Measurements from ENCODE around the gene MOV10L1. TPM values are rescaled to one million over a fixed set of nuclear protein-coding genes. Genes with fewer than 3 reads are reported as not detected.

Gene MOV10L1
- polyA plus RNA-seq (2013, experiment 1 of 2) = 0.03 TPM
- polyA plus RNA-seq (2013, experiment 2 of 2) = 0.07 TPM

DNA sequence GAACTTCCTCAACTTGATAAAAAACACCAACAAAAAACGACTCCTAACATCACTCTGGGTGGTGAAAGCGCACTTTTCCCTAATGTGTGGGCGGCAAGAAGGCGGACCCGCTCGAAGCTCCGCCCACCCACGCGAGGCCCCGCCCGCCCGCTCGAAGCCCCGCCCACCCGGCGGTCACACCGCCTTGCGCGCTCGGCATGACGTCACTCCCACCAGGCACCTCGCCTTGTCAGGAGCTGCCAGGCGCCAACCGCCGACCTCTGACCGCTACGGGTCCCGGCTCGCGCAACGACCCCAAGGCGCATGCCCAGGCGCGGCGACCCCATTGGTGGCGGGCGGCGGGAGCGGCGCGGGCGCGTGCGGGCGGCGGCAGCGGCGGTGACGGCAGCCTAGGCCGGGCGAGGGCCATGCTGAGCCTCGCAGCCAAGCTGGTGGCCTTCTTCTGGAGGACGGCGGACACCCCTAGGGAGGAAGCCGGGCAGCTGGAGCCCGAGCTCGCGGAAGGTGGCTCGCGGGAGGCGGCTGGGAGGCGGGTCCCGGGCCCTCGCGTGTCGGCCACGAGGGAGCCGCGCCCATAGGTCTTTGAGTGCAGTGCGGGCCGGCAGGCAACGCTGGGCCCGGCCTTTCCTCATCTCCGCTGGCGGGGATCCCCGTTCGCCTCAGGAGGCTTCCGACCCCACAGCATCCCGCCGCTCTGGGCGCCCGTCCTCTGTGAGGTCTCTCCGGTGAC is at the start of gene MOV10L1:
Gene MOV10L1, plus strand, starts transcription at position 325 of the 730 bp plus-strand sequence. Its CDS starts 83 bp downstream, at position 408.
- H2AFZ ChIP-seq (ENCODE audit: low read length) = no peak within 1 kb of the TSS
- H3K9me3 ChIP-seq (replicated peaks in 1 of 2; ENCODE audit: control insufficient read depth in 2 of 2, insufficient read depth in 1 of 2, low read depth in 1 of 2, low read length in 2 of 2) = peaks cover 5 to 8% of the 10 kb centered on the region in 2 donors
- H3K36me3 ChIP-seq (replicated peaks in 1 of 2; ENCODE audit: control insufficient read depth in 2 of 2, insufficient read depth in 2 of 2, low read length in 2 of 2) = no peaks in the 10 kb centered on the region
- no peak within 1 kb of the TSS for H3K4ac ChIP-seq (ENCODE audit: low read length)
- no peak within 1 kb of the TSS for H3K27ac ChIP-seq (replicated peaks; ENCODE audit: low read length)
- H3K4me2 ChIP-seq (ENCODE audit: insufficient read depth, low read length, poor library complexity, severe bottlenecking) = no peak within 1 kb of the TSS
- H3K18ac ChIP-seq (ENCODE audit: low read length) = no peak within 1 kb of the TSS
- H2BK5ac ChIP-seq (ENCODE audit: low read length) = no peak within 1 kb of the TSS
- no peak within 1 kb of the TSS for H3K23ac ChIP-seq (ENCODE audit: low read depth, low read length, poor library complexity)
- H3K4me1 ChIP-seq (ENCODE audit: control insufficient read depth in 2 of 2, insufficient read depth in 1 of 2, low read depth in 1 of 2, low read length in 2 of 2) = peaks cover 0 to 8% of the 10 kb centered on the region in 2 donors
- DNase-seq (ENCODE audit: low spot score) = no peak
- no peak within 1 kb of the TSS for H2BK120ac ChIP-seq (ENCODE audit: low read depth, low read length)
- H2BK15ac ChIP-seq (ENCODE audit: low read length) = peak within 1 kb of the TSS; percentile 81
- H3K27me3 ChIP-seq (ENCODE audit: control insufficient read depth in 3 of 3, insufficient read depth in 3 of 3, low read depth in 1 of 3, low read length in 3 of 3) = no peaks in the 10 kb centered on the region
- no peak within 1 kb of the TSS for H4K91ac ChIP-seq (ENCODE audit: low read depth, low read length, poor library complexity)
- H3K9ac ChIP-seq (ENCODE audit: low read depth, low read length, poor library complexity) = peak within 1 kb of the TSS; percentile 16
- no peak within 1 kb of the TSS for H3K4me3 ChIP-seq (ENCODE audit: low read length in 2 of 2)
- no peak within 1 kb of the TSS for H4K8ac ChIP-seq (ENCODE audit: low read depth, low read length)
- no CpG with 5 or more reads among the region's 83 CpGs for WGBS, 2 donors (ENCODE audit: extremely low coverage in 2 of 2, insufficient read length in 2 of 2, insufficient replicate concordance in 1 of 2)
- no peak within 1 kb of the TSS for H2BK12ac ChIP-seq (ENCODE audit: low read length)
- no peaks in the 10 kb centered on the region for H3K79me1 ChIP-seq (ENCODE audit: low read depth, low read length)
- no peak within 1 kb of the TSS for H3K14ac ChIP-seq (ENCODE audit: low read length)
- peak within 1 kb of the TSS; percentile 29 for H2AK5ac ChIP-seq (ENCODE audit: low read depth, low read length)

DNA sequence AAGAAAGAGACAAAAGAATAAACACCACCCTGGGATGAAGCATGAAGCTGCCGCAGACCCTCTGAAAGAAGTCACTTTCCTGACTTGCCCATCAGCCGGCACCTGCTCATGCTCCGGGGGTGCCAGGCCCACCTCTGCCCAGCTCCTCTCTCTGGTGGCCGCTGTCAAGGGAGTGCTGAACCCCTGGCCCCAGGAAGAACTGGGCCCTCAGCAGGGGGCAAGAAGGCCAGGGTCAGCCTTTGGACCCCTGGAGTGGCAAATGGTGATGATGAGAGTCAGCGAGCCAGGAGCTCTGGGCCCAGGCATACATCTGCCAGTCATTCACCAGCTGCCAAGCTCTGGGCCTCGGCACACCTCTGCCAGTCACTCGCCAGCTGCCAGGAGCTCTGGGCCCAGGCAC is 49.1 kb upstream of the MOV10L1 start:
- Histone ChIP-seq H4K91ac (ENCODE audit: low read depth, low read length, poor library complexity) (no peak overlapping the region), H4K8ac (ENCODE audit: low read depth, low read length) (no peak overlapping the region), H3K27me3 (ENCODE audit: control insufficient read depth in 3 of 3, insufficient read depth in 3 of 3, low read depth in 1 of 3, low read length in 3 of 3) (peaks cover 0 to 2% (median 2%) of the 10 kb centered on the region in 3 experiments), H2AK5ac (ENCODE audit: low read depth, low read length) (no peak overlapping the region), H3K9ac (ENCODE audit: low read depth, low read length, poor library complexity) (no peak overlapping the region), H3K9me3 (replicated peaks in 1 of 2; ENCODE audit: control insufficient read depth in 2 of 2, insufficient read depth in 1 of 2, low read depth in 1 of 2, low read length in 2 of 2) (peaks cover 7 to 9% of the 10 kb centered on the region in 2 donors), H3K4ac (ENCODE audit: low read length) (no peak overlapping the region), H3K14ac (ENCODE audit: low read length) (no peak overlapping the region), H3K79me1 (ENCODE audit: low read depth, low read length) (no peaks in the 10 kb centered on the region), H2BK120ac (ENCODE audit: low read depth, low read length) (no peak overlapping the region), H3K18ac (ENCODE audit: low read length) (peak overlapping the region; percentile 42), H3K4me1 (ENCODE audit: control insufficient read depth in 2 of 2, insufficient read depth in 1 of 2, low read depth in 1 of 2, low read length in 2 of 2) (no peaks in the 10 kb centered on the region), H2BK12ac (ENCODE audit: low read length) (no peak overlapping the region), H3K23ac (ENCODE audit: low read depth, low read length, poor library complexity) (peak overlapping the region; percentile 82), H2BK5ac (ENCODE audit: low read length) (no peak overlapping the region), H2BK15ac (ENCODE audit: low read length) (no peak overlapping the region), H2AFZ (ENCODE audit: low read length) (no peak overlapping the region), H3K36me3 (replicated peaks in 1 of 2; ENCODE audit: control insufficient read depth in 2 of 2, insufficient read depth in 2 of 2, low read length in 2 of 2) (no peaks in the 10 kb centered on the region), H3K4me2 (ENCODE audit: insufficient read depth, low read length, poor library complexity, severe bottlenecking) (no peak overlapping the region), H3K27ac (replicated peaks; ENCODE audit: low read length) (no peak overlapping the region), H3K4me3 (ENCODE audit: low read length in 2 of 2) (no peak overlapping the region)
- DNase-seq (ENCODE audit: low spot score) = no peak
- WGBS, 2 donors (ENCODE audit: extremely low coverage in 2 of 2, insufficient read length in 2 of 2, insufficient replicate concordance in 1 of 2) = no CpG with 5 or more reads among the region's 7 CpGs

DNA sequence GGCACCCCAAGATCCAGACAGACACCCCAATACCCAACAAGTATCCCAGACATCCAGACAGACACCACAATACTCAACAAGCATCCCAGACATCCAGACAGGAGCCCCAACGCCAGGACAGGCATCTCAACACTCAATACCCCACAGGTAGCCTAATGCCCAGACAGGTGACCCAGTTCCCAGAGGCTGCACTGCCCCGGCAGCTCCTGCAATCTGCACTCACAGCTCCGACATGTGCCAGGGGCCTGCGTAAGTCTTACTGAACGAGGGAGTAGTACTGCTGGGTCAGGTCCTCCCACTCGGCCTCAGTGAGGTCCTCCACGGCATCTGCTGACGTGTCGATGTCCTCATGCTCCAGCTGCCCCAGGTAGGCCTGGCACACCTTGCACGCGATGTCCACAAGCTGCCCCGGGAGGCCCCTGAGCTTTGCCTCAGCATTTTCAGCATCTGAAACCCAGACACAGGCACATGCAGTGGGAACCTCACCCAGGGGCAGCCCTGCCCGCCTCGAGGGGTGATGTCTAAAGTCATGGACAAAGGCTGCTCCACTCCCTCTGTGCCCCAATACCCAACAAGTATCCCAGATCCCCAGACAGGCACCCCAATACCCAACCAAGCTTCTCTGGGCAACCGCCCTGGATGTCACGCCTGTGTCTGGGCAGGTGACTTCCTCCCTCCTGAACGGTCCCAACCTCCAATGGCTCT is 48.3 kb upstream of the MOV10L1 start:
- H3K4ac ChIP-seq (ENCODE audit: low read length) = no peak overlapping the region
- no peaks in the 10 kb centered on the region for H3K4me1 ChIP-seq (ENCODE audit: control insufficient read depth in 2 of 2, insufficient read depth in 1 of 2, low read depth in 1 of 2, low read length in 2 of 2)
- H3K4me2 ChIP-seq (ENCODE audit: insufficient read depth, low read length, poor library complexity, severe bottlenecking) = no peak overlapping the region
- H3K36me3 ChIP-seq (replicated peaks in 1 of 2; ENCODE audit: control insufficient read depth in 2 of 2, insufficient read depth in 2 of 2, low read length in 2 of 2) = no peaks in the 10 kb centered on the region
- H2BK120ac ChIP-seq (ENCODE audit: low read depth, low read length) = no peak overlapping the region
- H2BK12ac ChIP-seq (ENCODE audit: low read length) = no peak overlapping the region
- H2AFZ ChIP-seq (ENCODE audit: low read length) = no peak overlapping the region
- H3K18ac ChIP-seq (ENCODE audit: low read length) = peak overlapping the region; percentile 52
- WGBS, 2 donors (ENCODE audit: extremely low coverage in 2 of 2, insufficient read length in 2 of 2, insufficient replicate concordance in 1 of 2) = no CpG with 5 or more reads among the region's 17 CpGs
- peaks cover 0 to 2% (median 2%) of the 10 kb centered on the region in 3 experiments for H3K27me3 ChIP-seq (ENCODE audit: control insufficient read depth in 3 of 3, insufficient read depth in 3 of 3, low read depth in 1 of 3, low read length in 3 of 3)
- H3K9me3 ChIP-seq (replicated peaks in 1 of 2; ENCODE audit: control insufficient read depth in 2 of 2, insufficient read depth in 1 of 2, low read depth in 1 of 2, low read length in 2 of 2) = peaks cover 7 to 9% of the 10 kb centered on the region in 2 donors
- no peak overlapping the region for H3K23ac ChIP-seq (ENCODE audit: low read depth, low read length, poor library complexity)
- no peak overlapping the region for H3K4me3 ChIP-seq (ENCODE audit: low read length in 2 of 2)
- no peak overlapping the region for H3K27ac ChIP-seq (replicated peaks; ENCODE audit: low read length)
- no peak for DNase-seq (ENCODE audit: low spot score)
- no peak overlapping the region for H2BK15ac ChIP-seq (ENCODE audit: low read length)
- H4K8ac ChIP-seq (ENCODE audit: low read depth, low read length) = no peak overlapping the region
- no peak overlapping the region for H3K14ac ChIP-seq (ENCODE audit: low read length)
- no peak overlapping the region for H4K91ac ChIP-seq (ENCODE audit: low read depth, low read length, poor library complexity)
- H3K79me1 ChIP-seq (ENCODE audit: low read depth, low read length) = peaks cover 2% of the 10 kb centered on the region
- H3K9ac ChIP-seq (ENCODE audit: low read depth, low read length, poor library complexity) = no peak overlapping the region
- peak overlapping the region; percentile 47 for H2AK5ac ChIP-seq (ENCODE audit: low read depth, low read length)
- H2BK5ac ChIP-seq (ENCODE audit: low read length) = no peak overlapping the region

DNA sequence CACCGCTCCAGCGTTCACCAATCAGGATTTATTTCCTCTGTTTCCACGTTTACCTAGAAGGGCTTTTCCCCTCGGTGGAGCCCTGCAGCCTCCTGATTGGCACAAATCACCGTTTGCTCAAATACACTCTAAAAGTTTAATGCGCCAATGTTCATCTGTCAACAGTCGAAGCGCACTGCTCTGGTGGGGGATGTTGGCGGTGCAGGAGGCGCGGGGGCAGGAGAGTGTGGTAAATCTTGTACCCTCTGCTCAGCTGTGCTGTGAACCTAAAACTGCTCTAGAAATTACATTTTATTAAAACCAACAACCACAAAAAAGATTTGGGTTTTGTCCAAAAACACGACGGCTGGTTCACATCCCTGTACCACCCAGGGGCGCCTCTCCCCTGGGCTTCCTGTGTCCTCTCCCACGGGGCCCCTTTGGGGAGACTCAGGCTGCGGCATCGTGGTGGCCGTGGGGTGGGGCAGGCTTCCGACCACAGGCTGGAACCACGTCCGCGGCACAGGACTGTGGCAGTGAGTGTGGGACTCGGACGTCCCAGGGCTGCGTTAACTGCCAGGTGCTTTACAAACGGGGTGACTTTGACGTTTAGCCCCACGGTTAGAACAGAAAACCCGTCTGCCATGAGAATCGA is 45.2 kb upstream of the MOV10L1 start:
- no peak overlapping the region for H3K23ac ChIP-seq (ENCODE audit: low read depth, low read length, poor library complexity)
- H3K27ac ChIP-seq (replicated peaks; ENCODE audit: low read length) = no peak overlapping the region
- H3K4me2 ChIP-seq (ENCODE audit: insufficient read depth, low read length, poor library complexity, severe bottlenecking) = no peak overlapping the region
- no peaks in the 10 kb centered on the region for H3K36me3 ChIP-seq (replicated peaks in 1 of 2; ENCODE audit: control insufficient read depth in 2 of 2, insufficient read depth in 2 of 2, low read length in 2 of 2)
- no peak overlapping the region for H3K4me3 ChIP-seq (ENCODE audit: low read length in 2 of 2)
- no peak overlapping the region for H2BK15ac ChIP-seq (ENCODE audit: low read length)
- WGBS, 2 donors (ENCODE audit: extremely low coverage in 2 of 2, insufficient read length in 2 of 2, insufficient replicate concordance in 1 of 2) = no CpG with 5 or more reads among the region's 30 CpGs
- H2BK5ac ChIP-seq (ENCODE audit: low read length) = no peak overlapping the region
- H3K9me3 ChIP-seq (replicated peaks in 1 of 2; ENCODE audit: control insufficient read depth in 2 of 2, insufficient read depth in 1 of 2, low read depth in 1 of 2, low read length in 2 of 2) = peaks cover 2 to 7% of the 10 kb centered on the region in 2 donors
- H2AFZ ChIP-seq (ENCODE audit: low read length) = no peak overlapping the region
- no peak overlapping the region for H3K14ac ChIP-seq (ENCODE audit: low read length)
- no peak overlapping the region for H3K9ac ChIP-seq (ENCODE audit: low read depth, low read length, poor library complexity)
- H3K79me1 ChIP-seq (ENCODE audit: low read depth, low read length) = peaks cover 2% of the 10 kb centered on the region
- no peak overlapping the region for H4K8ac ChIP-seq (ENCODE audit: low read depth, low read length)
- no peak overlapping the region for H2BK12ac ChIP-seq (ENCODE audit: low read length)
- peak overlapping the region; percentile 27 for H3K18ac ChIP-seq (ENCODE audit: low read length)
- H4K91ac ChIP-seq (ENCODE audit: low read depth, low read length, poor library complexity) = no peak overlapping the region
- H3K27me3 ChIP-seq (ENCODE audit: control insufficient read depth in 3 of 3, insufficient read depth in 3 of 3, low read depth in 1 of 3, low read length in 3 of 3) = peaks cover 0 to 8% (median under 1%) of the 10 kb centered on the region in 3 experiments
- peaks cover 0 to 2% of the 10 kb centered on the region in 2 donors for H3K4me1 ChIP-seq (ENCODE audit: control insufficient read depth in 2 of 2, insufficient read depth in 1 of 2, low read depth in 1 of 2, low read length in 2 of 2)
- H2AK5ac ChIP-seq (ENCODE audit: low read depth, low read length) = no peak overlapping the region
- DNase-seq (ENCODE audit: low spot score) = no peak
- H3K4ac ChIP-seq (ENCODE audit: low read length) = no peak overlapping the region
- no peak overlapping the region for H2BK120ac ChIP-seq (ENCODE audit: low read depth, low read length)
